SK-N-SH (cell line): Measurements from ENCODE around the gene PFKP. TPM values are rescaled to one million over a fixed set of nuclear protein-coding genes. Genes with fewer than 3 reads are reported as not detected.

Source experiments
- CTCF ChIA-PET: fragments of 300-600, 350-600 bp; formaldehyde crosslinking; extraction: SDS; loops from one replicate; lab custom pipeline; 2021; lab: Yijun Ruan, JAX
- POLR2A ChIA-PET: fragments of 350-600 bp; sonication (Branson Sonifier 250); formaldehyde crosslinking; extraction: SDS; loops from one replicate; lab custom pipeline; 2020; ENCODE audit warnings: antibody characterized with exemption, inconsistent platforms; lab: Yijun Ruan, JAX
- DNase-seq: peaks from one replicate; pipeline ENCODE4 v3.0.0; 2012
- H2AFZ ChIP-seq: fragments of 200-600 bp; sonication (generic); 2 replicates; pipeline ENCODE4 v1.8.1; 2016; ENCODE audit warnings: antibody characterized with exemption, mild to moderate bottlenecking, low read depth
- H3F3A ChIP-seq: fragments of 200-600 bp; sonication (generic); replicated peaks from 2 replicates; pipeline ENCODE3; 2016; ENCODE audit warnings: antibody characterized with exemption, mild to moderate bottlenecking; ENCODE audit not compliant: insufficient read depth
- H3K27ac ChIP-seq, 2 experiments: fragments of 200-500 bp in 1 of 2; fragments of 200-600 bp in 1 of 2; sonication (Bioruptor generic) in 1 of 2; sonication (generic), shearing (Covaris generic) in 1 of 2; 2 replicates each; pipeline versions ENCODE4 v1.5.1 to v1.6.1; 2014 to 2016; ENCODE audit warnings: low read depth in 2 of 2, inconsistent platforms in 1 of 2, low read length in 1 of 2, mild to moderate bottlenecking in 1 of 2, mixed read lengths in 1 of 2
- H3K27me3 ChIP-seq: fragments of 200-600 bp; sonication (generic), shearing (Covaris generic); 2 replicates; pipeline ENCODE4 v1.6.1; 2016; ENCODE audit warnings: mixed run types; ENCODE audit not compliant: insufficient read depth
- H3K36me3 ChIP-seq, 2 experiments: fragments of 200-500 bp in 1 of 2; fragments of 200-600 bp in 1 of 2; sonication (Bioruptor generic) in 1 of 2; sonication (generic) in 1 of 2; replicated peaks in 1 of 2; 2 replicates each; pipeline versions ENCODE3 to v1.5.1; 2014 to 2016; ENCODE audit warnings: low read length in 1 of 2, mild to moderate bottlenecking in 1 of 2; ENCODE audit not compliant: insufficient read depth in 2 of 2, control insufficient read depth in 1 of 2
- H3K4me1 ChIP-seq, 2 experiments: fragments of 200-500 bp in 1 of 2; fragments of 200-600 bp in 1 of 2; sonication (Bioruptor generic) in 1 of 2; sonication (generic), shearing (Covaris generic) in 1 of 2; 2 replicates each; pipeline versions ENCODE4 v1.5.1 to v1.6.1; 2014 to 2016; ENCODE audit warnings: low read depth in 1 of 2, low read length in 1 of 2, mixed run types in 1 of 2; ENCODE audit not compliant: insufficient read depth in 2 of 2, control insufficient read depth in 1 of 2
- H3K4me2 ChIP-seq: fragments of 200-600 bp; sonication (generic), shearing (Covaris generic); 2 replicates; pipeline ENCODE4 v1.6.1; 2017; ENCODE audit warnings: mixed run types
- H3K4me3 ChIP-seq, 2 experiments: fragments of 200-500 bp in 1 of 2; fragments of 200-600 bp in 1 of 2; sonication (Bioruptor generic) in 1 of 2; sonication (generic), shearing (Covaris generic) in 1 of 2; 2 replicates each; pipeline versions ENCODE4 v1.5.1 to v1.8.1; 2014 to 2016; ENCODE audit warnings: low read depth in 2 of 2, inconsistent platforms in 1 of 2, low read length in 1 of 2, mild to moderate bottlenecking in 1 of 2, mixed read lengths in 1 of 2, moderate library complexity in 1 of 2
- H3K79me2 ChIP-seq: fragments of 200-600 bp; sonication (generic); 2 replicates; pipeline ENCODE4 v1.8.1; 2017; ENCODE audit warnings: mild to moderate bottlenecking; ENCODE audit not compliant: insufficient read depth
- H3K9ac ChIP-seq: fragments of 200-600 bp; sonication (generic); 2 replicates; pipeline ENCODE4 v1.6.1; 2017; ENCODE audit warnings: mixed run types
- H3K9me2 ChIP-seq: fragments of 200-600 bp; sonication (generic); 2 replicates; pipeline ENCODE4 v1.6.1; 2017; ENCODE audit warnings: mixed run types
- H3K9me3 ChIP-seq: fragments of 200-600 bp; sonication (generic); 2 replicates; pipeline ENCODE4 v1.6.1; 2017; ENCODE audit warnings: mixed run types, mild to moderate bottlenecking, moderate library complexity
- H4K20me1 ChIP-seq: fragments of 200-600 bp; sonication (generic); 2 replicates; pipeline ENCODE4 v1.6.1; 2017; ENCODE audit warnings: mild to moderate bottlenecking, mixed run types; ENCODE audit not compliant: insufficient read depth
- CHD2 ChIP-seq: fragments of 150-350 bp; IDR thresholded peaks from 2 replicates; pipeline ENCODE4 v1.6.1; 2018; ENCODE audit warnings: low read length; ENCODE audit not compliant: partially characterized antibody
- EP300 ChIP-seq, 2 experiments: IDR thresholded peaks; 2 replicates each; pipeline versions ENCODE4 v1.4.0 to v1.6.1; 2012; ENCODE audit warnings: borderline replicate concordance in 1 of 2, low read depth in 1 of 2, low read length in 1 of 2
- EZH2phosphoT487 ChIP-seq: fragments of 200-600 bp; sonication (generic); IDR thresholded peaks from 2 replicates; pipeline ENCODE4 v1.6.1; 2017; ENCODE audit warnings: low read depth, mixed run types, mild to moderate bottlenecking, antibody characterized with exemption, moderate library complexity, borderline replicate concordance
- FOSL2 ChIP-seq: IDR thresholded peaks from 2 replicates; pipeline ENCODE4 v1.4.0; 2012; ENCODE audit warnings: low read depth, mild to moderate bottlenecking, moderate library complexity, borderline replicate concordance
- JUND ChIP-seq: IDR thresholded peaks from 2 replicates; pipeline ENCODE4 v1.4.0; 2012
- MXI1 ChIP-seq: IDR thresholded peaks from 2 replicates; pipeline ENCODE4 v1.6.1; 2012; ENCODE audit warnings: mild to moderate bottlenecking, low read depth, low read length, improper control_type of control experiment
- NRF1 ChIP-seq: IDR thresholded peaks from 2 replicates; pipeline ENCODE4 v1.6.1; 2012; ENCODE audit warnings: low read depth, mild to moderate bottlenecking, low read length
- POLR2AphosphoS5 ChIP-seq: IDR thresholded peaks from 2 replicates; pipeline ENCODE4 v1.6.1; 2012; ENCODE audit warnings: low read depth, low read length
- RAD21 ChIP-seq: IDR thresholded peaks from 2 replicates; pipeline ENCODE4 v1.6.1; 2012; ENCODE audit warnings: mild to moderate bottlenecking, low read length
- RCOR1 ChIP-seq: fragments of 150-350 bp; IDR thresholded peaks from 2 replicates; pipeline ENCODE4 v1.6.1; 2017; ENCODE audit warnings: antibody characterized with exemption, low read length
- RFX5 ChIP-seq: IDR thresholded peaks from 2 replicates; pipeline ENCODE4 v1.6.1; 2012; ENCODE audit warnings: mild to moderate bottlenecking, improper control_type of control experiment, low read length
- SMC3 ChIP-seq: IDR thresholded peaks from 2 replicates; pipeline ENCODE4 v1.6.1; 2012; ENCODE audit warnings: low read depth, low read length, improper control_type of control experiment
- YY1 ChIP-seq: IDR thresholded peaks from 2 replicates; pipeline ENCODE4 v1.4.0; 2012; ENCODE audit warnings: low read depth, mild to moderate bottlenecking
- WGBS: methylation state at CpG from one replicate; pipeline ENCODE4 v1.1.6; 2017; ENCODE audit warnings: low lambda C conversion rate; 5-methylcytosine and 5-hydroxymethylcytosine counted together
- polyA plus RNA-seq, 3 experiments: library from polyadenylated mRNA; depleted of rRNA; stranded (reverse); fragments of >200 nt; gene quantifications; 2 replicates each; pipeline ENCODE4 v1.2.3, GENCODE V29; 2012
- TF ChIP-seq, protein P1 (sequence below): IDR thresholded peaks from 2 replicates; pipeline ENCODE4 v1.6.1; 2012; ENCODE audit warnings: mild to moderate bottlenecking, low read depth, low read length, moderate library complexity
- TF ChIP-seq, protein P2 (sequence below): IDR thresholded peaks from 2 replicates; pipeline ENCODE4 v1.4.0; 2012; ENCODE audit warnings: low read depth, borderline replicate concordance
- TF ChIP-seq, protein P3 (sequence below): IDR thresholded peaks from 2 replicates; pipeline ENCODE4; 2012

Gene PFKP
- polyA plus RNA-seq, 1 of the 3 experiments (the other 2 are of a cell fraction) = 175 TPM

DNA sequence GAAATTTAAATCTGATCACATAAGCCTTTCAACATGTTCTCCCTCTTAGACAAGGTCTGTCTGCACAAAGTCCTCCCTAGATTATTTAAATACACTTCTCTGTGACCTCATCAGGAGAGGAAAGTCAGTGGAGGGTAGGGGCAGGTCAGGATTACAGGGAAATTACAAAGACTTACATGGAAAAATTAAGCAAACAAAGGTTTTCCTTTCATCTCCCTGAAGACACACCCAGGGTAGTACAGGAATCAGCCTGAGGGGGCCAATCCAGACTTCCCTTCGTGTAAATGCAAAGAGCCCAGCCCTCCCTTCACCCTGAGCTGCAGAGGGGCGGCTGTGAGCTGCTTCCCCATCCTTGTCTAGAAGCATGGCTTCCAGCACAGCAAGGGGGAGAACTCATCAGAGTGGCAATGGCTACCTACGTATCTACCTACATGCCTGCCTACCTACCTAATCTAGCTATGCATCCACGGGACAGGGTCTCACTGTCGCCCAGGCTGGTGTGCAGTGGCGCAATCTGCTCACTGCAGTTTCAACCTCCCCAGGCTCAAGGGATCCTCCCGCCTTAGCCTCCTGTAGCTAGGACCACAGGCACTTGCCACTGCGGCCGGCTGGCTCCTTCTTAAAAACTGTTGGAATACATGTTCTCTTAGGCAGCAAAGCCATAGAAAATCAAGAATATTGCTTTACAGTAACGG, 72.0 kb downstream of the PFKP start (continued):
- TF ChIP-seq, protein P1, sequence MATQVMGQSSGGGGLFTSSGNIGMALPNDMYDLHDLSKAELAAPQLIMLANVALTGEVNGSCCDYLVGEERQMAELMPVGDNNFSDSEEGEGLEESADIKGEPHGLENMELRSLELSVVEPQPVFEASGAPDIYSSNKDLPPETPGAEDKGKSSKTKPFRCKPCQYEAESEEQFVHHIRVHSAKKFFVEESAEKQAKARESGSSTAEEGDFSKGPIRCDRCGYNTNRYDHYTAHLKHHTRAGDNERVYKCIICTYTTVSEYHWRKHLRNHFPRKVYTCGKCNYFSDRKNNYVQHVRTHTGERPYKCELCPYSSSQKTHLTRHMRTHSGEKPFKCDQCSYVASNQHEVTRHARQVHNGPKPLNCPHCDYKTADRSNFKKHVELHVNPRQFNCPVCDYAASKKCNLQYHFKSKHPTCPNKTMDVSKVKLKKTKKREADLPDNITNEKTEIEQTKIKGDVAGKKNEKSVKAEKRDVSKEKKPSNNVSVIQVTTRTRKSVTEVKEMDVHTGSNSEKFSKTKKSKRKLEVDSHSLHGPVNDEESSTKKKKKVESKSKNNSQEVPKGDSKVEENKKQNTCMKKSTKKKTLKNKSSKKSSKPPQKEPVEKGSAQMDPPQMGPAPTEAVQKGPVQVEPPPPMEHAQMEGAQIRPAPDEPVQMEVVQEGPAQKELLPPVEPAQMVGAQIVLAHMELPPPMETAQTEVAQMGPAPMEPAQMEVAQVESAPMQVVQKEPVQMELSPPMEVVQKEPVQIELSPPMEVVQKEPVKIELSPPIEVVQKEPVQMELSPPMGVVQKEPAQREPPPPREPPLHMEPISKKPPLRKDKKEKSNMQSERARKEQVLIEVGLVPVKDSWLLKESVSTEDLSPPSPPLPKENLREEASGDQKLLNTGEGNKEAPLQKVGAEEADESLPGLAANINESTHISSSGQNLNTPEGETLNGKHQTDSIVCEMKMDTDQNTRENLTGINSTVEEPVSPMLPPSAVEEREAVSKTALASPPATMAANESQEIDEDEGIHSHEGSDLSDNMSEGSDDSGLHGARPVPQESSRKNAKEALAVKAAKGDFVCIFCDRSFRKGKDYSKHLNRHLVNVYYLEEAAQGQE = no peak

DNA sequence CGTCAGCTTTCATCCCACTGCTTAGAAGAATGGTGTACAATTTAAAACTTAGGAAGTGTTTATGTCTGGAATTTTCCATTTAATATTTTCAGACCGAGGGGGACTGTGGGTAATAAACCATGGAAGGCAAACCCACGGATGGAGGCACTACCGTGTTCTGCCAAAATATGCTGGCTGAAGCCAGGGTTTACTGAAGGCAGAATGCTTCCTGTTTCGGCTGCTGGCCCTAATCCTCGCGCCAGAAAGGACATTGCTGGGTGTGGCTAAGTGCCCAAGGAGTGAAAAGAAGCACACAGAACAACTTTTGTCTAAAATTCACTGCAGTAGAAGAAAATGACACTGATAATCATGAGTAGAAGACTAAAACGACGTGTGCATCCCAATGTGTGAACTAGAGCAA, 72.9 kb downstream of the PFKP start:
- Histone ChIP-seq H3K9me3 (no peaks in the 10 kb centered on the region), H3K4me1 (no peaks in the 10 kb centered on the region; a peak in 1 of 4 replicates), H3K9ac (no peak overlapping the region), H3K4me2 (no peak overlapping the region), H2AFZ (no peak overlapping the region), H3K79me2 (no peaks in the 10 kb centered on the region), H3K36me3 (peaks cover 65 to 91% of the 10 kb centered on the region in 2 experiments), H3K27ac (no peak overlapping the region), H4K20me1 (no peaks in the 10 kb centered on the region), H3K9me2 (no peaks in the 10 kb centered on the region), H3K27me3 (no peaks in the 10 kb centered on the region), H3K4me3 (no peak overlapping the region)
- CTCF ChIA-PET = interaction anchor here (1.2 kb wide), 1 partner anchor 15 kb away, joined by 3 read pairs; no protein-coding TSS in a partner anchor
- DNase-seq = no peak
- 90% methylated on average over 9 of the region's 9 CpGs for WGBS
- POLR2A ChIA-PET = no interaction called here
- TF ChIP-seq NRF1 (no peak), FOSL2 (no peak), RCOR1 (no peak), RAD21 (no peak), YY1 (no peak)
- TF ChIP-seq, protein P2, sequence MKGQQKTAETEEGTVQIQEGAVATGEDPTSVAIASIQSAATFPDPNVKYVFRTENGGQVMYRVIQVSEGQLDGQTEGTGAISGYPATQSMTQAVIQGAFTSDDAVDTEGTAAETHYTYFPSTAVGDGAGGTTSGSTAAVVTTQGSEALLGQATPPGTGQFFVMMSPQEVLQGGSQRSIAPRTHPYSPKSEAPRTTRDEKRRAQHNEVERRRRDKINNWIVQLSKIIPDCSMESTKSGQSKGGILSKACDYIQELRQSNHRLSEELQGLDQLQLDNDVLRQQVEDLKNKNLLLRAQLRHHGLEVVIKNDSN = no peak
- TF ChIP-seq, all 33 proteins: peak for 0
- H3F3A ChIP-seq = peaks cover 29% of the 10 kb centered on the region

DNA sequence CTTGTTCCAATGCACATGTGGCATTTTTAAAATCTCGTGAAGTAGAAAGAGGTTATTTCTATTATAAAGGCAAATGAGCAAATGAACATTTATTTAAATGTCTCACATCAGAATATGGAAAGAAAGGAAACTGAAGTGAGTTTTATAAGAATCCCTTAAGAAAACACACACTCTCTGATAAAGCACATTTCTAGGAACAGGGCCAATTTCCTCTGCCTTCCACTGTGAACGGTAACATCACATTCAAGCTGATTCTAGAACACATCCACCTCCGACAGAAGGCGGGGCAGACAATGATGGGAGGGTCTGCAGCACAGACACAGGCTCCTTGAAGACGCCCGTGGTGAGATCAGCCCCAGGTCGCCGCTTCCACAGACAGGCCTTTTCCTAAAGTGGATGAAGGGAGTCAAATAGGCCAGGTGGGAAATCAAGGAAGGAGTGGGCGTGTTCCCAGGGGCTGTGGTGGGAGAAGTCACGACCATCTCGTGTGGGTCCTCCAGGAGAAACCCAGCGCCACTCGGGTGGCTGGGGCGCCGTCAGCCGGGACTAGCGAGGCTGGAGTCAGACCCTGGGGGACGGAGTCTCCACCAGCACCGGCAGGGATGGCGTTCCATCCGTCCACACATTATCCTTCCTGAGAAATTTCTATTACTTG, 74.1 kb downstream of the PFKP start:
- peaks cover 30% of the 10 kb centered on the region for H3F3A ChIP-seq
- no peaks in the 10 kb centered on the region for H3K27me3 ChIP-seq
- no peaks in the 10 kb centered on the region for H3K9me2 ChIP-seq
- H3K36me3 ChIP-seq = peaks cover 62 to 92% of the 10 kb centered on the region in 2 experiments
- H3K27ac ChIP-seq = no peak overlapping the region
- ChIA-PET CTCF (interaction anchor here (1.2 kb wide), 1 partner anchor 16 kb away, joined by 3 read pairs; no protein-coding TSS in a partner anchor), POLR2A (no interaction called here)
- no peaks in the 10 kb centered on the region for H4K20me1 ChIP-seq
- H3K4me1 ChIP-seq = no peaks in the 10 kb centered on the region; a peak in 1 of 4 replicates
- no peaks in the 10 kb centered on the region for H3K79me2 ChIP-seq
- H3K9me3 ChIP-seq = no peaks in the 10 kb centered on the region
- no peak overlapping the region for H3K9ac ChIP-seq
- WGBS = 93% methylated on average over 20 of the region's 21 CpGs
- H3K4me2 ChIP-seq = no peak overlapping the region
- peak; percentile 20 for DNase-seq
- no peak overlapping the region for H2AFZ ChIP-seq
- H3K4me3 ChIP-seq = no peak overlapping the region
- TF ChIP-seq JUND (no peak), RFX5 (no peak), FOSL2 (no peak), SMC3 (no peak), CHD2 (no peak), EP300 (IDR thresholded peaks at IDR 0.05; ENCODE audit: borderline replicate concordance in 1 of 2, low read depth in 1 of 2, low read length in 1 of 2) (no peak), EZH2phosphoT487 (no peak), POLR2AphosphoS5 (no peak), MXI1 (no peak)
- TF ChIP-seq, protein P2 = no peak
- TF ChIP-seq, protein P3, sequence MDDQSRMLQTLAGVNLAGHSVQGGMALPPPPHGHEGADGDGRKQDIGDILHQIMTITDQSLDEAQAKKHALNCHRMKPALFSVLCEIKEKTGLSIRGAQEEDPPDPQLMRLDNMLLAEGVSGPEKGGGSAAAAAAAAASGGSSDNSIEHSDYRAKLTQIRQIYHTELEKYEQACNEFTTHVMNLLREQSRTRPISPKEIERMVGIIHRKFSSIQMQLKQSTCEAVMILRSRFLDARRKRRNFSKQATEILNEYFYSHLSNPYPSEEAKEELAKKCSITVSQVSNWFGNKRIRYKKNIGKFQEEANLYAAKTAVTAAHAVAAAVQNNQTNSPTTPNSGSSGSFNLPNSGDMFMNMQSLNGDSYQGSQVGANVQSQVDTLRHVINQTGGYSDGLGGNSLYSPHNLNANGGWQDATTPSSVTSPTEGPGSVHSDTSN = no peak
